Sigmoid colon (tissue), 4 donors: ENCODE measurements around the gene KLK6.

Experiments used
- EP300 ChIP-seq, 4 donors: sonication (generic); formaldehyde crosslinking; IDR thresholded peaks; one replicate each; pipeline ENCODE4 v1.6.1; 2017; ENCODE audit warnings: antibody characterized with exemption in 4 of 4
- POLR2A ChIP-seq, 2 donors: fragments of 450-650 bp; IDR thresholded peaks; one replicate each; pipeline ENCODE4 v1.6.1; 2016; ENCODE audit warnings: antibody characterized with exemption in 2 of 2, mild to moderate bottlenecking in 2 of 2, moderate library complexity in 2 of 2
- TF ChIP-seq, protein P1 (sequence below), 4 experiments: fragments of 450-650 bp in 3 of 4; fragments of 200-600 bp in 1 of 4; IDR thresholded peaks; one replicate each; pipeline ENCODE4 v1.5.1; 2016 to 2019; ENCODE audit warnings: antibody characterized with exemption in 4 of 4, mild to moderate bottlenecking in 3 of 4, moderate library complexity in 2 of 4

DNA sequence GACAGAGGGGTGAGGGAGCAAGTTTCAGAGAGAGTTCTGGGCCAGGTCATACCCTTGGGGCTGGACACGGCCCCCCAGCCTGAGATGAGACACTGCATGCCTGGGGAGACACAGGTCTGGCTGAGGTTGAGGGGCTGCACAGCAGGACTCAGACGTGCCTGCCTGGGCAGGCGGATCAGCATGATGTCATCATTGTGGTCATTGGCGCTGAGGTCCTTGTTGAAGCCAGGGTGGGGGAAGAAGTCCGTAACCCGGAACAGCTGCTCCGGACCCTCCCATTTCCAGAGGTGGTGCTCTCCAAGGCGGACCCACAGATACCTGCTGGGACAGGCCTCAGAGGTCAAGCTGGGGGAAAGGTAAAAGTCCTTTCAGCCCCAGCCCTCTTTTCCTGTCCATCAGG, 37.0 kb upstream of the KLK6 start:
- TF ChIP-seq, protein P1, sequence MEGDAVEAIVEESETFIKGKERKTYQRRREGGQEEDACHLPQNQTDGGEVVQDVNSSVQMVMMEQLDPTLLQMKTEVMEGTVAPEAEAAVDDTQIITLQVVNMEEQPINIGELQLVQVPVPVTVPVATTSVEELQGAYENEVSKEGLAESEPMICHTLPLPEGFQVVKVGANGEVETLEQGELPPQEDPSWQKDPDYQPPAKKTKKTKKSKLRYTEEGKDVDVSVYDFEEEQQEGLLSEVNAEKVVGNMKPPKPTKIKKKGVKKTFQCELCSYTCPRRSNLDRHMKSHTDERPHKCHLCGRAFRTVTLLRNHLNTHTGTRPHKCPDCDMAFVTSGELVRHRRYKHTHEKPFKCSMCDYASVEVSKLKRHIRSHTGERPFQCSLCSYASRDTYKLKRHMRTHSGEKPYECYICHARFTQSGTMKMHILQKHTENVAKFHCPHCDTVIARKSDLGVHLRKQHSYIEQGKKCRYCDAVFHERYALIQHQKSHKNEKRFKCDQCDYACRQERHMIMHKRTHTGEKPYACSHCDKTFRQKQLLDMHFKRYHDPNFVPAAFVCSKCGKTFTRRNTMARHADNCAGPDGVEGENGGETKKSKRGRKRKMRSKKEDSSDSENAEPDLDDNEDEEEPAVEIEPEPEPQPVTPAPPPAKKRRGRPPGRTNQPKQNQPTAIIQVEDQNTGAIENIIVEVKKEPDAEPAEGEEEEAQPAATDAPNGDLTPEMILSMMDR (IDR thresholded peaks at IDR 0.05), result no peak
- no peak for TF ChIP-seq POLR2A (IDR thresholded peaks at IDR 0.05)
- TF ChIP-seq EP300 (IDR thresholded peaks at IDR 0.05), result no peak
